GM19099 (cell line): ENCODE measurements around the gene RO60.

Source experiments
- POLR2A ChIP-seq: IDR thresholded peaks from 3 replicates; pipeline ENCODE4 v1.6.1; 2011; ENCODE audit warnings: low read depth; ENCODE audit not compliant: insufficient read length; ENCODE audit errors: extremely low read depth

RO60 gene

DNA sequence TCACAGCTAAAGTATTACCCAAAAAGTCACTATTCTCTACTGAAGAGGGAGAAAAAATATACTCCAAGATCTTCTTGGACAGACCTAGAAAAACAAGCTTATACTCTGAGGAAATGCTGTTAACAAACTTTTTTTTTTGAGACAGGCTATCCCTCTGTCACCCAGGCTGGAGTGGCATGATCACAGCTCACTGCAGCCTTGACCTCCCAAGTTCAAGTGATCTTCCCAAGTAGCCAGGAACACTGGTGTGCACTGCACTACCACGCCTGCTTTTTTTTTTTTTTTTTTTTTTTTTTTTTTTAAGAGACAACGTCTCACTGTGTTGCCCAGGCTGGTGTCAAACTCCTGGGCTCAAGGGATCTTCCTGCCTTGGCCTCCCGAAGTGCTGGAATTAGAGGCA lies 28.5 kb downstream of the RO60 start:
- no peak for TF ChIP-seq POLR2A

- TF ChIP-seq POLR2A, result no peak
Observed at GRCh38 chr1:193090865-193091264, 31.5 kb downstream of the RO60 start.

GRCh38 chr1:193094112-193094511 lies 34.7 kb downstream of the RO60 start:
- no peak for TF ChIP-seq POLR2A

DNA sequence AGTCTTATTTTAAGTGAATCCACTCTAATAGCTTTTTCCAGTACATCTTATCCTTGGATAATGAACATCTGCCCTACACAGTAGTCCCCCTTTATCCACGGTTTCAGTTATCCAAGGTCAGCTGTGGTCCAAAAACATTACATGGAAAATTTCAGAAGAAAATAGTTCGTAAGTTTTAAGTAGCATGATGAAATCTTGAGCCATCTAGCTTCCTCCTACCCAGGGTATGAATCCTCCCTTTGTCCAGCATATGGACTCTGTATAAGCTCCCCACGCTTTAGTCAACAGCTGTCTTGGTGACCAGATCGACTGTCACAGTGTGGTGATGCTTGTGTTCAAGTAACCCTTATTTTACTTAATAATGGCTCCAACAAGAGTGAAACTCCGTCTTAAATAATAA lies 43.2 kb downstream of the RO60 start:
- no peak for TF ChIP-seq POLR2A

- no peak for TF ChIP-seq POLR2A
Observed at GRCh38 chr1:193103759-193104501, 44.5 kb downstream of the RO60 start.

- TF ChIP-seq POLR2A, result no peak
Observed at GRCh38 chr1:193104502-193104906, 45.1 kb downstream of the RO60 start.

DNA sequence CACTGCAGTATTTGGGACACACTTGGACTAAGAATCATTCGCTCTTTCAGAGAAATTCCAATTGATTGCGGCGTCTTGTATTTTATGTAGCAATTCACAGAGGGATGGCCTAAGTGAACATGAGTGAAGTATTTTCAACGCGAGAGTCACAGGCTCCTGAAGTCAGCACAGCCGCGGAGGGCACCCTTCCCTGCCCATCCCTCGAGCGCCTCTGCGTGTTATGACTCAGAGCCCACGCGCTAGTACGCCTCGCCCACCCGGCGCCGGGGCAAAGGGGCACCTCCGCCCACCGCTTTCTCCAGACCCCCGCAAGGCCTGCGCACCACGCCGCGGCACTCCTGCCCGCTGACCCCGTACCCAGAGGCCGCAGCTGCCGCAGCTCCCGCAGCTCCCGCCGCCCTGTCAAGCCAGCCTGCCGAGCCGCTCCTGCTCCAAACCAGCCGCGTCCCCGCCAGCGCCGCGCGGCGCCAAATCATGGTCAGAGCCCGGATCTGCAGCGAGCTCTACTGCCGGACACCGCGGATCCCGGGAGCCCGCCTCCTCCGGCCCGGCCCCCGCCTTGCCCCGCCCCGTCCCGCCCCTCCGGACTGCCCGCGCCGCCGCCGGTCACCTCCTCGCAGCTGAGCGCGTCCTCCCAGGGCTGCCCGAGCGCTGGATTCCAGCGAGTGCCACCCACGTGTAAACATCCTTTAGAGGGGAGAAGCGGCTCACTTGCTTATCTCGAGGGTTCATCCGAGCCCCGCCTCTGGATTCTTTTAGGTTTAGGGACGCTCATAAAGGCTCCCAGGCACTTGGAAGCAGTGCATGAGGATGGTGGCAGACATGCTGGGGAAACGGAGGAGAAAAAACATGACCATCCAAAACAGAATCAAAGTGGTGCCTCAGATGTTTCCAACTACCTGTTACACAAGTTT lies 45.8 kb downstream of the RO60 start, which contains the start of gene GLRX2:
TSS of gene GLRX2 (minus strand) at position 508 of the 914 bp plus-strand sequence. CDS start at position 476, 32 bp downstream.
- peak; percentile 75 for TF ChIP-seq POLR2A

DNA sequence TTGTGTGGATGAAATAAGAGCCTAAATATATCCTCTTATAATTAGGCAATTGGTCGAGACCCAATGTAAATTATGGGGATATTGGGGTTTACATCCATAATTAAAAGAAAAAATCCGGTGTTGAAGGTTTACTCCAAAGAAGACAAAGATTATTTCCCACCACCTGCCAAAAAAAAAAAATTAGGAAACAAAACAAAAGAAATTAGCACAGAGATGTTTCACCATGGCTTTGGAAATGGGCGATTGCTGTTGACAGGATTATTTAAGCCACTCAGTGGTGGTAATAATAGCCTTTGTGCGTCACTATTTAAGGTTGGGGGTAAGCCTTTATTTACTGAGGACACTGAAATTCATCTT lies 46.4 kb downstream of the RO60 start:
- TF ChIP-seq POLR2A, result no peak

GRCh38 chr1:193108471-193108870 lies 49.1 kb downstream of the RO60 start:
- no peak for TF ChIP-seq POLR2A
